ENCODE data around the gene WNK1. TPM values are rescaled to one million over a fixed set of nuclear protein-coding genes. Genes with fewer than 3 reads are reported as not detected.
A peak's percentile ranks its signal among the peaks of the same experiment; 100 is the strongest.

The WNK1 gene
- total and polyA plus RNA-seq, 12 donors = 43.5 to 408 (median 304) TPM

GRCh38 chr12:754851-755562 lies 2.6 kb downstream of the WNK1 start:
- DNase-seq (no peak), ATAC-seq (no peak)
- Histone ChIP-seq H3K27me3 (no peaks in the 10 kb centered on the region), H3K9me3 (no peaks in the 10 kb centered on the region), H3K36me3 (no peaks in the 10 kb centered on the region), H3K27ac (peak overlapping the region in 9 of 10 donors; percentile 93 to 99 (median 98)), H3K4me3 (peak overlapping the region; percentile 63 to 94 (median 86)), H3K4me1 (peaks cover 0 to 64% (median 50%) of the 10 kb centered on the region in 9 donors)
- 1 to 2% methylated on average over 7 of the region's 7 CpGs for WGBS, 2 donors
- peak; percentile 5 to 55 (median 36) for TF ChIP-seq CTCF (IDR thresholded peaks at IDR 0.05)
- intact Hi-C loops (cut with DNase I) = loop anchor here (5.0 to 10.0 kb wide), 10 partner anchors 38 to 192 kb away; partner anchors contain the start of gene RAD52 (in 3 of the 10)

- H3K4me3 ChIP-seq = no peak overlapping the region
- DNase-seq = no peak
- ATAC-seq = no peak
- TF ChIP-seq CTCF (IDR thresholded peaks at IDR 0.05) = no peak
- H3K27ac ChIP-seq = peak overlapping the region in 1 of 10 donors; percentile 42
- peaks cover 0 to 23% (median 0%) of the 10 kb centered on the region in 9 donors for H3K36me3 ChIP-seq
- WGBS, 2 donors = 56 to 80% methylated on average over 1 of the region's 1 CpG
- intact Hi-C loops (cut with DNase I) = loop anchor here in 4 of 10 donors (2.0 to 10.0 kb wide), 4 partner anchors 53 to 185 kb away; partner anchors contain the start of gene RAD52 (in 1 of the 4)
- H3K4me1 ChIP-seq = peaks cover 0 to 92% (median 59%) of the 10 kb centered on the region in 9 donors
- H3K27me3 ChIP-seq = no peaks in the 10 kb centered on the region
- no peaks in the 10 kb centered on the region for H3K9me3 ChIP-seq
Observed at GRCh38 chr12:759628-760027, 7.2 kb downstream of the WNK1 start.

- Histone ChIP-seq H3K27me3 (no peaks in the 10 kb centered on the region), H3K27ac (no peak overlapping the region), H3K9me3 (no peaks in the 10 kb centered on the region), H3K4me1 (peaks cover 2 to 98% (median 68%) of the 10 kb centered on the region in 9 donors), H3K36me3 (peaks cover 0 to 28% (median 0%) of the 10 kb centered on the region in 9 donors), H3K4me3 (no peak overlapping the region)
- ATAC-seq = no peak
- 36 to 45% methylated on average over 1 of the region's 1 CpG for WGBS, 2 donors
- no peak for DNase-seq
- intact Hi-C loops (cut with DNase I) = loop anchor here in 1 of 10 donors (10.0 kb wide), 1 partner anchor 54 kb away; no protein-coding TSS in a partner anchor
- TF ChIP-seq CTCF (IDR thresholded peaks at IDR 0.05) = no peak
Observed at GRCh38 chr12:761256-761655, 8.9 kb downstream of the WNK1 start.

- intact Hi-C loops (cut with DNase I) = loop anchor here in 1 of 10 donors (10.0 kb wide), 1 partner anchor 49 kb away; no protein-coding TSS in a partner anchor
- DNase-seq = no peak
- 93 to 100% methylated on average over 1 of the region's 1 CpG for WGBS, 2 donors
- Histone ChIP-seq H3K27ac (no peak overlapping the region), H3K36me3 (peaks cover 0 to 28% (median 0%) of the 10 kb centered on the region in 9 donors), H3K4me1 (peaks cover 6 to 95% (median 72%) of the 10 kb centered on the region in 9 donors), H3K9me3 (no peaks in the 10 kb centered on the region), H3K4me3 (no peak overlapping the region), H3K27me3 (no peaks in the 10 kb centered on the region)
- no peak for ATAC-seq
- no peak for TF ChIP-seq CTCF (IDR thresholded peaks at IDR 0.05)
Observed at GRCh38 chr12:765840-766239, 13.5 kb downstream of the WNK1 start.
